GM18511 (cell line): ENCODE data around the gene CDKN1A.

Experiments
- ATAC-seq: cut with Tn5 transposase; IDR thresholded peaks from one replicate; pipeline ENCODE4 v1.9.1; 2021; ENCODE audit warnings: mild to moderate bottlenecking, moderate library complexity; ENCODE audit not compliant: unreplicated experiment

The CDKN1A gene

GRCh38 chr6:36655085-36655724 is 23.3 kb upstream of the CDKN1A start:
- no peak for ATAC-seq

DNA sequence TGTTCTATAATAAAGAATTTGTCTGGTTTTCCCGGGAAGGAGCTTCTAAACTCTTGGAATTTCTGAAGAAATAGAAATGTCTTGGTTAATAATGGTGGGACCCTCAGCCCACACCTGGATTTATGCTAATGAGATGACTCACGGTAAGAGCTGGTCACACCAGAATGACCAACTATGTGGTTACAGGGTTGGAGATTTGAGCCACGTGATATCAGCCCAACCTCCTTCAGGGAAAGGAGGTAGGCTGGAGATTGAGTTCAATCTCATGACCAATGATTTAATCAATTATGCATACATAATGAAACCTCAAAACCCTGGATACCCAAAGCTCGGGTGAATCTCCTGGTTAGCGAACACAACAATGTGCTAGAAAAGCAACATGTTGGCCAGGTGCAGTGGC is 22.1 kb upstream of the CDKN1A start:
- no peak for ATAC-seq

GRCh38 chr6:36657271-36657670 is 21.2 kb upstream of the CDKN1A start:
- ATAC-seq, result no peak

DNA sequence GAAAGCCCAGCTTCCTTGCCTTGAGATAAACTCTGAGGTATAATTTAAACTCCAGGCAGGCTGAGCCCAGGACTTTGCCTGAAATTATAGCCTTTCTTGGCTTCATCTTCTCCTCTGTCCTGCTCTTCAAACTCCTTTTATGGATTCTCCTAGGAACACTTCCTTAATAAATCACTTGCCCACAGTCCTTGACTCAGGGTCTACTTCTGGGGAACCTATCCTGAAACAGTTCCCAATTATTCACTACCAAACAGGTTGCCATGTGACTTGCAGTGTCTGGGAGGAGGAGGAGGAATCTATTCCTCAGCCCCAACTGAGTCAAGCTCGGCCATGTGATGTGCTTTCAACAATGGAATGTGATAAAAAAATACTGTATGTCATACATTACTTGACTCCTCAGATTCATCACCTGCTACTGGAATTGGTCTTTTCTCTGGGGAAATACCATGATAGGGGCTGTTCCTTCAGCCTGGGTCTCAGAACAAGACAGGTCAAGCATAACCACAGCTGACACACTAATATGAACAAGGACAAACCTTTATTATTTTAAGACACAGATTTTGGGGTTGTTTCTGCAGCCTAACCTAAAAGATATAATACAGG is 20.5 kb upstream of the CDKN1A start:
- ATAC-seq, result no peak

GRCh38 chr6:36659271-36659670 is 19.2 kb upstream of the CDKN1A start:
- no peak for ATAC-seq

DNA sequence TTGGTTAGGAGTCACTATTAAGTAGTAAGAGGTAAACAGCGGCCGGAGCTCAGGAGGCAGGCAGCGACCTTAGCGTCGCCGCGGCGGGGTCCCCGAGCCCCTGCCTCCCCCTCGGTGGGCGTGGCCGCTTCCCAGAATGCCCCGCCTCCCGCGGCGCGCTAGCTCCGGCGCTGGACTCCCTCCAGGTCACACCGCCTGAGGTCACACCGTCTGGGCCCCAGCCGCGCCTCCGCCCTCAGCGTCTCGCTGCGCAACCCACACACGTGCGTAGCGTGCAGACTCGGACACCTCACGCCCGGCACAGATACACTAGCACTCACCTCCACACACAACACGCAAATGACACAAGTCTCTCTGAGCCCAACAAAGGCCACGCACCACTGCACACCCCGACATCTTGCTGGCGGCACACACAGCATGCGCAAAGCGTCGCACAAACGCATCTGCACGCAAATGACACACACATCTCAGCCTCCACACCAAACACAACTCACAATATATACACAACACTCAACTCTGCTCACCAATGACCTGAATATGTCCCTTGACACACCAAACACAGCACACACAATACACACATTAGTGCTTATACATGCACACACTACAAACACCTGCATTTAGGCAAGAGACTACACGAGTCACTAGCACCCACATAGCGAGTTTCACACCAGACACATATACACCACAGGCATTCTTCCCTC is 17.6 kb upstream of the CDKN1A start:
- no peak for ATAC-seq

GRCh38 chr6:36662380-36662779 is 16.1 kb upstream of the CDKN1A start:
- no peak for ATAC-seq

- ATAC-seq, result no peak
Measured at GRCh38 chr6:36662827-36663256, 15.7 kb upstream of the CDKN1A start.

DNA sequence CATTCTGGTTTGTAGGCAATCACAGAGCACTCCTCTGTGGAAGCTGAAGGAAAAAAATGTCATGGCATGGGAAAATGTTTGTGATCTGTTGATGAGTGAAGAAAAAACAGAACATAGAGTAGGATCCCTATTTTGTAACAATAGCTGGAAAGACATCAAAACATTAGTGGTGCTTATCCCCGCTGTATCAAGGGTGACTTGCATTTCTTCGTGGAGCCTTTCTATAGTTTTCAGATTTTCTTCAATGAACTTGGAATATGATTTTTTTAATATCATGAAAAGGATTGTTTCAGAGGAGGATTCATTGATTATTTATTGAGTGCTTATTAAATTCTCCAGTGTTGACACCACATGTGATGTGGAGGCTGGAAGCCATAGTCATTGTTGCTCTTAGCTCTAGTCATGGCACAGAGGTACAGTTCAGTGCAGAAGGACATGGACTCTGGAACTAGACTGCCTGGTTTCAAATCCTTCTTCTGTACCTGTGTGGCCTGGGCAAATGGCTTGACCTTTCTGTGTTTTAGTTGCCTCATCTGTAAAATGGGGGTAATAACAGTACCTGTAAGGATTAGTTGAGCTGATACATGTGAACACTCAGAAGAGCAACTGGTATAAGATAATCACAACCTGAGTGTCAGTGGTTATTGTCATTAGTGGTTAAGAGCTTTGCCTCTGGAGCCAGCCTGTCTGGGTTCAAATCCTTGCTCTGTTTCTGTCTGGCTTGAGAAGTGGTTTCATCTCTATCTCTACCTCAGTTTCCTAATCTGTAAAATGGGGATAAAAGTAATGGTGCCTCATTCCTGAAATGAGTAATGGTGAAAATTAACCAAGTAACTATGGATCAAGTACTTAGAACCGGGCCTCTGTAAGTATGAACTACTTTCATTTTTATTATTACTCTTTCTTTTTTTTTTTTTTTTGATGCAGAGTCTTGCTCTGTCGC is 14.7 kb upstream of the CDKN1A start:
- ATAC-seq, result no peak

DNA sequence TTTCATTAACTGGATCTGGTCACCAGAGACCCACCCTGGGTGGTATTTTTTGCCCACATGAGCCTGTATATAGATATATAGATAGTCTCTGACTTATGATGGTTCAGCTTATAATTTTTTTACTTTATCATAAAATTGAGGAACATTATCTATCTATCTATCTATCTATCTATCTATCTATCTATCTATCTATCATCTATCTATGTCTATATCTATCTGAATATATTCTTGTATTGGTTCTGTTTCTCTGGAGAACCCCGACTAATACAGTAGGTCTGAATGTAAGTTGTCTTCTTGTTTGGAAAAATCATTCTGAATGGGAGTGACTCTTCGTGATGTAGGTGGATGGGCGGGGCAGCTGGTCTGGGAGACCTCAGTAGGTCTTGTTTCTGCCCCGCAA is 13.3 kb upstream of the CDKN1A start:
- ATAC-seq, result no peak

- no peak for ATAC-seq
Measured at GRCh38 chr6:36666287-36666686, 12.2 kb upstream of the CDKN1A start.

DNA sequence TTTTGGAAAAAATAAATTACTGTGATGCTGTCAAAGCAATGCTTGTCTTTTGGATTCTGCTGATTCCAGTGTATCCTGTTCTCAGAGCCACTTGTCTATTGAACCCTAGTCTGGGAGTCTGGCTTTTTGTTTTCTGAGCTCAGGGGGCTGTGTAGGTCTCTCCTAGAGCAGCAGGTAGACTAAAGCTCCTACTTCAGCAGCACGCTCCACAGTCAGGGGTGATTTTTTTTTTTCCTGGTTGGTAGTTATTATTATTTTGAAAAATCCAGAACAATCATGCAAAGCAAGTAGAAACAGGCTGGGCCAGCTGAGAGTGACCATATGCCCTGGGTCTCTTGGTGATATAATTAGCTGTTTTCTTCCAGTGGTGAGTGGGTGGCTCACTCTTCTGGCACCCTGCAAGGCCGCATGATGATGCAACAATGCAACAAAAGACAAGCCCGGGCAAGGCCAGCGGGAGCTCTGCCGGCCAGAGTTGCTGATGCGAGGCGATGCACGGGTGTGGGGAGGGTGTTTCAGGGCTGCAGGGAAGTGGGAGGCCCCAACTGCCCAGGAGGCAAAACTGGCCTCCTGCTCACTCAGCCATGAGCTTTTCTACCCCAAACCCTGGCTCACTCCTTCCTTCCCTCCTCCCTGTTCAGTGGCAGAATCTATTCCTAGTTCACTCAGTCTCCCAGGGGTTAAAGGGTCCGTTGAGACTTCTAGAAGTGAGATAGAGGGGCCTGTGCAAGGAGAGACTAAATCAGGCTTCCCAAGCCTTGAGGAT is 11.5 kb upstream of the CDKN1A start:
- ATAC-seq, result peak; percentile 92

DNA sequence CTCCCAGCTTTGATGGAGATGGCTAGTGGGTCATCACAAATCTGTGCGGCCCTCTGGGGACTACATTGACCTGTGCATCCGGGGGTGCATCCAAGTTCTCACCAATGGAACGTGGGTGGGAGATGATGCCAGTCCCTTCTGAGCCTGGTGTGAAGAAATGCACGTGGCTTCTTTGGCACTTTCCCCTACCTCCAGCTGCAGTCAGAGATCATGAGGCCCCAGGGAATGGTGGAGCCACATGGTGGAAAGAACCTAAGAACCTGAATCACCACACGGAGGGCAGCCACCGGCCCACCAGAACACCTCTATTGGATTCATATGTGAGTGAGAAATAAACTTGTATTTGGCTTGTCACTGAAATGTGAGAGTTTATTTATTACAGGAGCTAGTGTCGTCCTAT is 9.9 kb upstream of the CDKN1A start:
- no peak for ATAC-seq

- ATAC-seq, result no peak
Measured at GRCh38 chr6:36669002-36669401, 9.5 kb upstream of the CDKN1A start.

- no peak for ATAC-seq
Measured at GRCh38 chr6:36670271-36670670, 8.2 kb upstream of the CDKN1A start.

DNA sequence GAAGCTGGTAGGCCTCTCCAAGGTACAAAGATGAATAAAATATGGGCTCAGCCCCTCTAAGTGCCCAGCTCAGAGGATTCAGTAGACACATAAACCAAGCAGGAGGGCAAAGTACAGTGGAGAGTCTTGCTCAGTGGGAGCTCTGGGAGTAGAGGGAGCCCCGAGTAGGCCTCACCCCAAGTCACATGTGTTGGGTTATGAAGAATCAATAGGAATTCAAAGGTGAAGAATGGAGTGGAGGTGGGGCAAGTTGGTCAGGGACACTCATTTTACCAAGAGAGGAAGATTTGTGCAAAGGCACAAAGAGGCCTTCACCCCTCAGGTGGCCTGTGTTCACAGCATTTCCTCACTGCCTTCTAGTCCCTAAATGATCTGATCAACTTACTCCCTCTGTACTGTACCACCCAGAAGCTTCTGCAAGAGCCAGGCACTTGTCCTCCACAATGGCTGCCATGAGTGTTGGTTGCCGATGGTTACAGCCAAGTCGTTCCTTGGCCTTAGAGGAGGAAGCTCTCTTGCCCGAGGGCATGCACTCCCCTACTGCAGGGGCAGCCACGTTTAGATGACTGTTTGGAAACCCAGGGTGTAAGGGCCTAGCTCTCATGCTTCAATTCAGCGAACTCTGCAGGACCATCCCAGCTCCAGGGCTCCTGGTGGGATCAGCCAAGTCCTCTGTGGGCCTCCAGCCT is 6.7 kb upstream of the CDKN1A start:
- no peak for ATAC-seq

- no peak for ATAC-seq
Measured at GRCh38 chr6:36673882-36674281, 4.6 kb upstream of the CDKN1A start.

DNA sequence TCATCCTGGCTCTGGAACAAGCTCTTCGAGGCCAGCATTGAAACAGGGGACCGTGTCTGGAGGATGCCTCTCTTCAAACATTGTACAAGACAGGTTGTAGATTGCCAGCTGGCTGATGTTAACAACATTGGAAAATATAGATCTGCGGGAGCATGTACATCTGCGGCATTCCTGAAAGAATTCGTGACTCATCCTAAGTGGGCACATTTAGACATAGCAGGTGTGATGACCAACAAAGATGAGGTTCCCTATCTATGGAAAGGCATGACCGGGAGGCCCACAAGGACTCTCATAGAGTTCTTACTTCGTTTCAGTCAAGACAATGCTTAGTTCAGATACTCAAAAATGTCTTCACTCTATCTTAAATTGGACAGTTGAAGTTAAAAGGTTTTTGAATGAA is 3.6 kb upstream of the CDKN1A start:
- no peak for ATAC-seq

GRCh38 chr6:36676141-36677058 is 2.1 kb upstream of the CDKN1A start:
- no peak for ATAC-seq
